Measurements from ENCODE around the gene CNTNAP2.

DNA sequence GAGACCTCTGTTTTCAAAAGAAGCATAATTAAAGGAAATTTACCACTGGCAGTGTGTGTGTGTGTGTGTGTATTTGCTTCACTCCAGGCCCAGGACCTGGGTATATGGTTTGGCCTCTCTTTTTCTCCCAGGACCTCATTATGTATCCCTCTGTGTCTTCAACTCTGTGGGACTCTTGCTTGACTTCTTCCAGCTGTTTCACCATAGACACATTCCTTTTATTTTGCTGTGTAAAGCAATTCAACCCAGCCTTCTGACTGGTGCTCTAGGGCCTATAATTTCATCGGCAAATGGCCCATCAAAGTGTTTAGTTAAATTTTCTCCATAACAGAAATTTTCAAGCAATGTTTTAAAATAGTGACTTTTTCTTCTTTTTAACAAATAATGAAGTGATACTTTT is 954.3 kb downstream of the CNTNAP2 start:
- TF ChIP-seq POLR2A (IDR thresholded peaks at IDR 0.05; ENCODE audit: low read length) (no peak), GATA1 (IDR thresholded peaks at IDR 0.05; ENCODE audit: low read depth, low read length) (no peak)
